Fibroblast of gingiva (primary cell): ENCODE results near the gene GABRB1.
A peak's percentile ranks its signal among the peaks of the same experiment; 100 is the strongest.
"Not testable (repeated sequence)": the region's sequence is repeated elsewhere in the genome, so short reads cannot be mapped to it uniquely, and the experiment has no call there.

Experiments
- DNase-seq: peaks from one replicate; pipeline ENCODE4 v3.0.0-alpha.2; 2011; ENCODE audit warnings: low read depth

Gene GABRB1

GRCh38 chr4:47309165-47309564 is 277.8 kb downstream of the GABRB1 start:
- no peak for DNase-seq

DNA sequence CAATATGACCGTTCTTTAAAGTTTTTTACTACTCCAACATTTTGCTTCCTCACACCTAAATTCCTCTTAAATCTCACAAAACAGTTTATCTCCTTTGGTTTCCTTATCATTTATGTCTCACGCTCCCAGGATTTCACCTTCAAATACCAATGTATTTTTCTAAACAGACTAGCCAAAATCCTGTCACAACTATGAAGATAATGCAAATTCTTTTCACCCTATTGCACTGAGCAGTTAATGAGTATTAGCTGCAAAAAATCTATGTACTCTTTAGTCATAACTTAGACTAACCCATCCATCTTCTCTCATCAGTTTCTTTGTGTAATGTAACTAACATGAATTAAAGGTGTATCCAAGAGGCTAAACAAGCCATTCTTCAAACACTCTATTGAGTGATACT is 280.8 kb downstream of the GABRB1 start:
- no peak for DNase-seq

GRCh38 chr4:47313384-47313783 is 282.0 kb downstream of the GABRB1 start:
- no peak for DNase-seq

GRCh38 chr4:47315346-47315745 is 284.0 kb downstream of the GABRB1 start:
- no peak for DNase-seq

GRCh38 chr4:47326025-47326424 is 294.7 kb downstream of the GABRB1 start:
- DNase-seq, result no peak

GRCh38 chr4:47330866-47331265 is 299.5 kb downstream of the GABRB1 start:
- DNase-seq, result no peak

DNA sequence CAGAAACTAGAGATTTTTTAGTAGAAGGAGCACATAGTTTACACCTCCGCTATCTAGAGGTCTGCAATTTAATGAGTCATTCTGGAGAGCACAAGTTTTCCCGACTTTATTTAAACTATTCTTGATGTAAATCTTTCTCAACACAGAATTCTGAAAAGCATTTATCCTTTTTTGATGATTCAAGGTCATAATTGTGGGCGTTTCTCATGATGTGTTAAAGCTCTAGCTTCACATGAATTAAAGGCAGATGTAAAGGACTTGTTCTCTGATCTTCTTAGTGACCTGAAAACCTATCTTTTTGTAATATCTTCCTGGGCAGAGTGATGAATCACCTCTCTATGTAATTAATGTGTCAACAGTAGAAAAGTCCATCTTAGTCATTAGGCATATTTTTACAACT is 303.3 kb downstream of the GABRB1 start:
- no peak for DNase-seq

GRCh38 chr4:47337893-47338292 is 306.5 kb downstream of the GABRB1 start:
- no peak for DNase-seq

DNA sequence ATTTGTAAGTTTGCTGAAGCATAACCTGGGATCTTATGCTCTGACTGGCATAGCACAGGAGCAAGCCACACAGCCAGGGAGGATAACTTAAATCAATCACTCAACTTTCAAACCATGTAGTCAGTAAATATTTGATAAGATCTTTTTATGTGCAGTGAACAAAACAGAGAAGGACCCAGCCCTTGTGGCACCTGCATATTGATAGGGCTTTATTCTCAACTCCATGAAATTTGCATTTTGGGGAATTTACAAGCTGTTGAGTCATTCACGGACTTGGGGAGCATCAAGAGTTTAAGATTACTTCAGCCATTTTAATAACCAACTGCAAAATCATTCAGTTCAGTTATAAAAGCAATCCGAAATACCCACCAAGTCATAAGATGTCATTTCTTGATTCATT is 309.5 kb downstream of the GABRB1 start:
- DNase-seq, result no peak

DNA sequence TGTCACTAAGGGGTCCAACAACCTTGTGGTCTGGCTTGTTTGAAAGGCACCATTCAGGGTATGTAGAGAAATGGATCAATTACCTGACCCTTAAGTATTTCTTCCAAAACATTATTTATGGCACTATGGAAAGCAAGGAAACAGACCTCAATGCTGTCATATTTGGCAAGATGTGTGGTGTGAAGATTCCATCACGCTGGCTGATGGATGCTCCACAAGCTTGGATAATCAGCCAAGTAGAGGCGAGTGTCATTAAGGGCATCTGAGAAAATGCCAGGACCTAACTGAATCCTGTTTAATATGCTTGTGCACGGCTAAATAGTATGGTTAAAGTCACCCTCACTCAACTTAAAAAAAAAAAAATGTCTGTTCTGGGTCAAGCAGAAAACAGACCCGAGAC is 311.4 kb downstream of the GABRB1 start:
- no peak for DNase-seq

- no peak for DNase-seq
Observed at GRCh38 chr4:47349326-47349725, 318.0 kb downstream of the GABRB1 start.

DNA sequence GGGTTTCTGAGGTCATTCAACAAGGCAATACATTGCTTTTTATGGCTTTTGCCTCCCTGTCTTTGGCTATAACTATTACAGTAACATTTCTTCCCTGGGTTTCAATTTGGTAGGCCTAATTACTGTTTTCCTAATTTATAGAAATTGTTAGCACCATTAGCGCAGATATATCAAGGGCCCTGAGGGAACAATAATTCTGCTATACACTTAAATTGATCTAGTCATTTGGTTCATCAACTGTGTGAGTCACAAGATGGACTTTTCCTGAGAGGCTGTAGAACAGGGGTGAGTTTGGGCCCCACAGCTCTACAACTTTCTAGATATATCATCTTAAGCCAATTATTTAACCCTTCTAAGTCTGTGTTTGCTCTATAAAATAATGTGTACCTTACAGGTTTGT is 324.2 kb downstream of the GABRB1 start:
- no peak for DNase-seq

DNA sequence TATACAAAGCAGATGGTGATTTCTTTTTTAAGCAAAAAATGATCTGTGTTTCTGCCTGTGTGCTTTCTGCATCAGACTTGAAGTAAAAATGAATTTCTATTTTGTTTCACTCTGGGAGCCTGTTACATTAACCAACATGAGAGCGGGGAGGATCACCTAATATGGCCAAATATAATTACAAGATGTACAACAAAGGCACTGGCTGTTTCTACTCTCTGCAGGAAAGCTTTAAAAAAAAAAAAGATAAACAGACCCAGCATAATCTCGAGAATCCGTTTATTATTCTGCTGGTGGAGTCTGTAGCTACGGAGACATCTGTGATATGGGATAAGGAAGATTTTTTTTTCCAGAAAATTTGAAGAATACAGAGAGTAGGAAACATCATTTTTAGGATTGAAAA is 328.5 kb downstream of the GABRB1 start:
- no peak for DNase-seq

DNA sequence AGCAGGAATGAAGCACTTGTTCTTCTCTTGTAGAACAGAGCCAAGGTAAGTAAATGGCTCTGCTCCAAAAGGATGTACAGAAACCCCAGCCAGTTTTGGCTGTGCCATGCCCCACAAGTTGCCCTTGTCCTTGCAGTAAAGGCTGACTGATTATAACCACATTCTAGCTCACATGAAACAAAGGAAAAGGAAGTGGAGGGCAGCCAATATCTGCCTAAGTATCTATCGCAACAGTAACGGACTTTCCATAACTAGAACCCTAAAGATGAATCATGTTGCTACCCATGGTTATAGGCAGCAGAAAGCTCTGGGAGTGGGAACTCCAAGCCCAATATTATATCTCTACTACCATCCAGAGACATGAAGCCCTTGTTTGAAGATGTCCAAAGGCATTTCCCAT is 336.4 kb downstream of the GABRB1 start:
- DNase-seq, result no peak

DNA sequence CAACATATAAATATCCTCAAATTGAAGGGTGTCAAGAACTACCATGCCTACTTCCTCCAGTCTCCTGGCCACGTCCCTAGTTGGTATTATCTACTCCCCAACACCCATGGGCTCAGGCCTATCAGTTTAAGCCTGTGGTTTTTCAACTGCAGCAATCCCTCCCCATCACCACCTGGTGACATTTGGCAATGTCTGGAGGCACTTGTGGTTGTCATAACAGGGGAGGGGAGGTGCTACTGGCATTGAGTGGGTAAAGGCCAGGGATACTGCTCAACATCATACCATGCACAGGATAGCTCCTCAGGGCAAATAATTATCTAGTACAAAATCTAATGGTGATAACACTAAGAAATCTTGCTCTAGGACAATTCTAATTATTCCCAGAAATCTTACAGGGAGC is 336.8 kb downstream of the GABRB1 start:
- DNase-seq, result no peak

- no peak for DNase-seq
Observed at GRCh38 chr4:47372561-47372960, 341.2 kb downstream of the GABRB1 start.

GRCh38 chr4:47373174-47373573 is 341.8 kb downstream of the GABRB1 start:
- DNase-seq, result no peak

GRCh38 chr4:47373709-47374108 is 342.3 kb downstream of the GABRB1 start:
- no peak for DNase-seq

DNA sequence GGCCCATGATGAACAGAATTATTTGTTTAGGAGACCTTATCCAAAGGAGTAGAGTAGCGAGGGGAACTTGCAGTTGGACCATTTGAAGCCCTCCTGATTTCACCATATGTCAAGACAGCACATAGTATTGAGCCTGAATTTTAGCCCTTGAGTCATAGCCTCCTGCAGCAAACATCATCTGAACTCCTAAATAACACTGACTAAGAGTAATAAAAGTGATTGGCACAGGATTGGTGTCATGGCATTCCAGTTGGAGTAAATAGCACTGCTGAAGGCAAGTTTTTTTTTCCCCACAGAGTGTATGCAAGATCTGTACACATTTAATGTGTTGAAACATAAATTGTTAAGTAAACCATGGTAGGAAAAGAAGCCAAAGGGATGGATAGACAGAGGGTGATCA is 343.1 kb downstream of the GABRB1 start:
- DNase-seq, result peak; percentile 2

GRCh38 chr4:47378021-47378530 is 346.7 kb downstream of the GABRB1 start:
- not testable (repeated sequence) for DNase-seq

GRCh38 chr4:47381172-47381571 is 349.8 kb downstream of the GABRB1 start:
- no peak for DNase-seq

DNA sequence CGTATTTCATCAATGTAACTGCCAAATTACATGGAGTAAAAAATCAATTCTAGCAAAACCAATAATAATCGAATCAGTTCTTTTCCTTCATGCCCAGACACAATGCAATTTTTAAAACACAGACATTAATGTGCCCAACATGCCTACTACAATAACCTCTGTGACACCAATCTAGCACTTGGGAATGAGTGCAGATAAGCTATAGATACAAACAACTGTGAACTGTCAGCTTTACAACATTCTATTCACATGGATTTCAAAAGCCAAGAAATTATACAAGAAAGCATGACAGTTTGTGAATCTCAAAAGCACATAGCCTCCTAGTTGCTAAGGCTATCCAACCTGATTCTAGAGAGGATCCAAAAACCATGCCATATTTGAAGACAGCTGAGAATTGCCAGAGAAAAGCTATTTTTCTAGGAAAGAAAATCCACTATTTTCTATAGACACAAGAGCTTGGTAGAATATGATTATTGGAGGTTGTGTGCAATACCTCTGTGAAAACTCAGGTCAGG is 351.5 kb downstream of the GABRB1 start:
- DNase-seq, result no peak

- peak; percentile 21 for DNase-seq
Observed at GRCh38 chr4:47383829-47384427, 352.6 kb downstream of the GABRB1 start.

DNA sequence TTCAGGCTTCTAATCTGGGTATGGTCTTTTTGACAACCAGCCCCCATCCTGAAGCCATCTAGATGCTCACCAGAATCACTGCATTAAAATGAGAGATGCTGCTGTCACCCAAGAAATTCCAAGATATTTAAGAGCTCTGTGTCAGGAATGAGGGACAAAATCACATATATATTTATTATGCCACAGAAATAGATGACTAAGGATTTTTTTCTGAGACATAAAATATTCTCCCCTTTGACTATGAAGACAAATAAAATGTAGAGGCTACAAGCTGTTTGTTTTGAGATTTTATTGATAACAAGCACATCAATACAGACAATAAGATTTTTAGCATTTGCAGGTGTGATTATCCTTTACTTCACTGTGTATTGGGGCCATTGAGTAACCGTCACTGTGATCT is 354.8 kb downstream of the GABRB1 start:
- no peak for DNase-seq
